ENCODE measurements around the gene FBXL7. TPM values are rescaled to one million over a fixed set of nuclear protein-coding genes. Genes with fewer than 3 reads are reported as not detected.

FBXL7 gene
- total and polyA plus RNA-seq, 2 of the 8 experiments (the other 6 are each of a cell fraction or from before 2014, with no cell fraction given) = 17.7 to 17.8 TPM

- Histone ChIP-seq H3K14ac (ENCODE audit: insufficient read length) (no peak overlapping the region), H3K79me2 (ENCODE audit: control insufficient read depth in 1 of 2, insufficient read depth in 2 of 2, low read length in 2 of 2) (peaks cover 0 to 3% of the 10 kb centered on the region in 2 experiments; a peak in 1 of 4 replicates), H4K20me1 (replicated peaks in 1 of 2; ENCODE audit: control insufficient read depth in 1 of 2, insufficient read depth in 2 of 2, low read length in 2 of 2) (no peaks in the 10 kb centered on the region), H3K27me3 (replicated peaks in 1 of 4; ENCODE audit: control insufficient read depth in 3 of 4, extremely low read depth in 1 of 4, insufficient read depth in 3 of 4, low read length in 3 of 4) (no peaks in the 10 kb centered on the region), H3K23ac (ENCODE audit: insufficient read length) (no peak overlapping the region), H3K9me3 (ENCODE audit: insufficient read depth in 2 of 2, low read depth in 1 of 2, low read length in 1 of 2) (no peaks in the 10 kb centered on the region), H3K79me1 (ENCODE audit: low read depth, low read length) (no peaks in the 10 kb centered on the region; the same call in 1 of the 2 replicates), H4K8ac (ENCODE audit: extremely low read depth, insufficient read depth, low read length) (no peak overlapping the region), H4K91ac (replicated peaks; ENCODE audit: insufficient read length, low read length) (no peak overlapping the region), H2BK120ac (replicated peaks; ENCODE audit: low read depth, low read length) (no peak overlapping the region), H2BK20ac (ENCODE audit: low read length) (no peak overlapping the region), H3K36me3 (ENCODE audit: control insufficient read depth in 2 of 4, insufficient read depth in 4 of 4, low read length in 3 of 4) (no peaks in the 10 kb centered on the region), H3K23me2 (ENCODE audit: low read depth, low read length) (no peaks in the 10 kb centered on the region; the same call in 1 of the 2 replicates), H3K4ac (replicated peaks; ENCODE audit: insufficient read length, low read depth, low read length) (no peak overlapping the region), H3K27ac (ENCODE audit: low read depth, low read length) (no peak overlapping the region), H2BK5ac (ENCODE audit: low read depth, low read length) (no peak overlapping the region), H2AFZ (ENCODE audit: low read length) (no peak overlapping the region), H4K5ac (ENCODE audit: insufficient read length, low read depth, low read length) (no peak overlapping the region), H3K4me2 (ENCODE audit: insufficient read depth in 1 of 2, low read depth in 2 of 2, low read length in 2 of 2) (no peak overlapping the region), H2AK5ac (ENCODE audit: low read depth, low read length) (no peak overlapping the region), H3K9ac (replicated peaks in 1 of 4; ENCODE audit: extremely low read depth in 1 of 4, low read depth in 3 of 4, low read length in 3 of 4) (no peak overlapping the region), H3K4me1 (replicated peaks in 1 of 4; ENCODE audit: control insufficient read depth in 3 of 4, insufficient read depth in 4 of 4, low read length in 3 of 4) (no peaks in the 10 kb centered on the region), H3K56ac (replicated peaks; ENCODE audit: insufficient read length, low read depth, low read length) (no peak overlapping the region), H2BK12ac (ENCODE audit: low read depth, low read length) (no peak overlapping the region), H2BK15ac (ENCODE audit: low read length) (no peak overlapping the region), H3K18ac (ENCODE audit: extremely low read depth, low read length) (no peak overlapping the region), H3K4me3 (ENCODE audit: extremely low read depth in 1 of 4, insufficient read depth in 2 of 4, low read depth in 3 of 4, low read length in 4 of 4) (no peak overlapping the region)
- FAIRE-seq (no peak), DNase-seq (ENCODE audit: low read depth in 1 of 2, low spot score in 2 of 2) (no peak)
- POLR2A ChIA-PET (ENCODE audit: partially characterized antibody) = no interaction called here
- CTCF ChIA-PET (ENCODE audit: partially characterized antibody) = interaction anchor here (1.3 to 1.4 kb wide), 2 partner anchors 10 to 62 kb away, joined by 3 read pairs; no protein-coding TSS in a partner anchor
- 86% methylated on average over 3 of the region's 3 CpGs; no CpG with 5 or more reads in 1 of the 2 experiments for WGBS, 2 experiments (ENCODE audit: extremely low coverage in 1 of 2, insufficient coverage in 1 of 2, insufficient read length in 1 of 2, insufficient replicate concordance in 2 of 2, low coverage in 1 of 2, low lambda C conversion rate in 2 of 2, missing lambda C conversion rate in 1 of 2)
- TF ChIP-seq EP300 (IDR thresholded peaks at IDR 0.05; ENCODE audit: borderline replicate concordance in 1 of 2, low read depth in 2 of 2, low read length in 2 of 2) (no peak), JUND (IDR thresholded peaks at IDR 0.05; ENCODE audit: low read length) (no peak), USF2 (IDR thresholded peaks at IDR 0.05; ENCODE audit: low read length) (no peak), EZH2 (IDR thresholded peaks at IDR 0.05; ENCODE audit: low read depth, low read length, severe bottlenecking) (no peak), SP1 (IDR thresholded peaks at IDR 0.05; ENCODE audit: low read depth, low read length) (no peak), KDM5A (IDR thresholded peaks at IDR 0.05; ENCODE audit: low read length) (no peak), SAP30 (IDR thresholded peaks at IDR 0.05; ENCODE audit: insufficient read depth, insufficient replicate concordance, low read length) (no peak), POLR2A (IDR thresholded peaks at IDR 0.05; ENCODE audit: control extremely low read depth in 1 of 2, low read depth in 2 of 2, low read length in 2 of 2) (no peak), ATF3 (IDR thresholded peaks at IDR 0.05; ENCODE audit: insufficient read depth, low read depth, low read length) (no peak), HDAC6 (IDR thresholded peaks at IDR 0.05; ENCODE audit: low read depth, low read length) (no peak)
Observed at GRCh38 chr5:15762668-15763067, 262.7 kb downstream of the FBXL7 start.

Measured in H1 (cell line).